Neural progenitor cell (in vitro differentiated cells): ENCODE measurements around the gene TNS3. TPM values are rescaled to one million over a fixed set of nuclear protein-coding genes. Genes with fewer than 3 reads are reported as not detected.

ENCODE experiments used
- DNase-seq: peaks from one replicate; pipeline ENCODE4 v3.0.0-alpha.2; 2016; ENCODE audit warnings: low spot score
- H2AFZ ChIP-seq: fragments of 200-600 bp; sonication (generic); replicated peaks from 2 replicates; pipeline ENCODE4 v1.6.1; 2016; ENCODE audit warnings: antibody characterized with exemption
- H3F3A ChIP-seq: fragments of 200-600 bp; sonication (generic); 2 replicates; pipeline ENCODE4 v1.6.1; 2016; ENCODE audit warnings: antibody characterized with exemption, low read depth
- H3K27ac ChIP-seq: fragments of 200-600 bp; sonication (generic); 2 replicates; pipeline ENCODE4 v1.5.1; 2016; ENCODE audit warnings: mild to moderate bottlenecking
- H3K27me3 ChIP-seq: fragments of 200-600 bp; sonication (generic); 2 replicates; pipeline ENCODE4 v1.6.1; 2016; ENCODE audit warnings: mild to moderate bottlenecking, moderate library complexity
- H3K36me3 ChIP-seq: fragments of 200-600 bp; sonication (generic); 2 replicates; pipeline ENCODE4 v1.5.1; 2016
- H3K4me1 ChIP-seq: fragments of 200-600 bp; sonication (generic); 2 replicates; pipeline ENCODE4 v1.6.1; 2016; ENCODE audit warnings: mixed run types
- H3K4me2 ChIP-seq: fragments of 200-600 bp; sonication (generic); 2 replicates; pipeline ENCODE4 v1.6.1; 2016
- H3K4me3 ChIP-seq: fragments of 200-600 bp; sonication (generic); 2 replicates; pipeline ENCODE4 v1.5.1; 2016
- H3K79me2 ChIP-seq: fragments of 200-600 bp; sonication (generic); 2 replicates; pipeline ENCODE4 v1.6.1; 2016; ENCODE audit warnings: low read depth
- H3K9ac ChIP-seq: fragments of 200-600 bp; sonication (generic); 2 replicates; pipeline ENCODE4 v1.6.1; 2016
- H3K9me3 ChIP-seq: fragments of 200-600 bp; sonication (generic); 2 replicates; pipeline ENCODE4 v1.5.1; 2016; ENCODE audit warnings: low read depth
- H4K20me1 ChIP-seq: fragments of 200-600 bp; sonication (generic); 2 replicates; pipeline ENCODE4 v1.6.1; 2016; ENCODE audit warnings: low read depth
- H3K27ac Mint-ChIP-seq: 3 replicates; pipeline ENCODE4 v1.8.0; 2021; ENCODE audit warnings: mixed read lengths
- H3K27me3 Mint-ChIP-seq: 2 replicates; pipeline ENCODE4 v1.8.0; 2022; ENCODE audit warnings: low read depth, mild to moderate bottlenecking, inconsistent platforms, moderate library complexity, mixed read lengths; ENCODE audit not compliant: insufficient read depth
- H3K36me3 Mint-ChIP-seq: 3 replicates; pipeline ENCODE4 v1.8.0; 2021; ENCODE audit warnings: mixed read lengths
- H3K4me1 Mint-ChIP-seq: 3 replicates; pipeline ENCODE4 v1.8.0; 2021; ENCODE audit warnings: mixed read lengths
- H3K4me3 Mint-ChIP-seq: 3 replicates; pipeline ENCODE4 v1.8.0; 2021; ENCODE audit warnings: mild to moderate bottlenecking, moderate library complexity, mixed read lengths
- H3K9me3 Mint-ChIP-seq: 3 replicates; pipeline ENCODE4 v1.8.0; 2020; ENCODE audit warnings: mixed read lengths
- EZH2 ChIP-seq: fragments of 200-600 bp; sonication (generic); IDR thresholded peaks from 2 replicates; pipeline ENCODE4 v1.6.1; 2017; ENCODE audit warnings: antibody characterized with exemption, mild to moderate bottlenecking, moderate library complexity
- EZH2phosphoT487 ChIP-seq: fragments of 200-600 bp; sonication (generic); IDR thresholded peaks from 2 replicates; pipeline ENCODE4 v1.6.1; 2017; ENCODE audit warnings: antibody characterized with exemption
- total RNA-seq: library from RNA; depleted of rRNA; stranded (reverse); fragments of >200 nt; gene quantifications from 2 replicates; pipeline ENCODE4 v1.2.3, GENCODE V29; 2015; ENCODE audit warnings: low replicate concordance
- TF ChIP-seq, protein P1 (sequence below): fragments of 200-600 bp; sonication (generic); IDR thresholded peaks from 2 replicates; pipeline ENCODE4 v1.5.1; 2017; ENCODE audit warnings: antibody characterized with exemption, mild to moderate bottlenecking

The TNS3 gene
- total RNA-seq, 1 donor from 2014 or later = 15.0 TPM

DNA sequence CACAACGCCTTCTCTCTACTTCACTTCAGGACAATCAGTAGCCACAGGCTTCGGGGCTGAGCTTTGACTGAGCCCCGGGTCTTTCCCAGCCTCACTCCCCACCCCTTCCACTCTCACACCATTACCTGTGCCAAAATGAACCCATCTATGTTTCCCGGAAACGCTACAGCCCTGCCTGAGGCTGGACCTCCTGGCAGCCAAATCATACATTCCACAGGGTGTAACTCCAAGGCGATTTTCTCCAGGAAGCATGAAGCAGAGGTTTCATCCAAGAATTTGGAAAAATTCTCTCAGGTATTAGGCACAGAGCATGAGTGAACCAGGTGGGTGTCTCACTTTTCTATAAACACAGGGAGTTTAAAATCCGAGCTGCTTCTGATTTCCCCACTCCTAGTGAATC, 286.3 kb downstream of the TNS3 start:
- Histone ChIP-seq H3F3A (no peaks in the 10 kb centered on the region), H3K4me2 (no peak overlapping the region), H4K20me1 (no peaks in the 10 kb centered on the region), H2AFZ (no peak overlapping the region), H3K9ac (no peak overlapping the region), H3K4me3 (no peak overlapping the region), H3K9me3 (no peaks in the 10 kb centered on the region), H3K36me3 (no peaks in the 10 kb centered on the region), H3K27ac (no peak overlapping the region), H3K27me3 (no peaks in the 10 kb centered on the region), H3K4me1 (no peaks in the 10 kb centered on the region), H3K79me2 (no peaks in the 10 kb centered on the region)
- TF ChIP-seq, protein P1, sequence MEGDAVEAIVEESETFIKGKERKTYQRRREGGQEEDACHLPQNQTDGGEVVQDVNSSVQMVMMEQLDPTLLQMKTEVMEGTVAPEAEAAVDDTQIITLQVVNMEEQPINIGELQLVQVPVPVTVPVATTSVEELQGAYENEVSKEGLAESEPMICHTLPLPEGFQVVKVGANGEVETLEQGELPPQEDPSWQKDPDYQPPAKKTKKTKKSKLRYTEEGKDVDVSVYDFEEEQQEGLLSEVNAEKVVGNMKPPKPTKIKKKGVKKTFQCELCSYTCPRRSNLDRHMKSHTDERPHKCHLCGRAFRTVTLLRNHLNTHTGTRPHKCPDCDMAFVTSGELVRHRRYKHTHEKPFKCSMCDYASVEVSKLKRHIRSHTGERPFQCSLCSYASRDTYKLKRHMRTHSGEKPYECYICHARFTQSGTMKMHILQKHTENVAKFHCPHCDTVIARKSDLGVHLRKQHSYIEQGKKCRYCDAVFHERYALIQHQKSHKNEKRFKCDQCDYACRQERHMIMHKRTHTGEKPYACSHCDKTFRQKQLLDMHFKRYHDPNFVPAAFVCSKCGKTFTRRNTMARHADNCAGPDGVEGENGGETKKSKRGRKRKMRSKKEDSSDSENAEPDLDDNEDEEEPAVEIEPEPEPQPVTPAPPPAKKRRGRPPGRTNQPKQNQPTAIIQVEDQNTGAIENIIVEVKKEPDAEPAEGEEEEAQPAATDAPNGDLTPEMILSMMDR = no peak
- TF ChIP-seq EZH2phosphoT487 = no peak
- TF ChIP-seq EZH2 = no peak
- Mint-ChIP-seq H3K36me3 (peaks cover 17% of the 10 kb centered on the region), H3K4me3 (no peak overlapping the region), H3K4me1 (no peaks in the 10 kb centered on the region), H3K27me3 (no peaks in the 10 kb centered on the region), H3K27ac (no peak overlapping the region), H3K9me3 (no peaks in the 10 kb centered on the region)
- no peak for DNase-seq

DNA sequence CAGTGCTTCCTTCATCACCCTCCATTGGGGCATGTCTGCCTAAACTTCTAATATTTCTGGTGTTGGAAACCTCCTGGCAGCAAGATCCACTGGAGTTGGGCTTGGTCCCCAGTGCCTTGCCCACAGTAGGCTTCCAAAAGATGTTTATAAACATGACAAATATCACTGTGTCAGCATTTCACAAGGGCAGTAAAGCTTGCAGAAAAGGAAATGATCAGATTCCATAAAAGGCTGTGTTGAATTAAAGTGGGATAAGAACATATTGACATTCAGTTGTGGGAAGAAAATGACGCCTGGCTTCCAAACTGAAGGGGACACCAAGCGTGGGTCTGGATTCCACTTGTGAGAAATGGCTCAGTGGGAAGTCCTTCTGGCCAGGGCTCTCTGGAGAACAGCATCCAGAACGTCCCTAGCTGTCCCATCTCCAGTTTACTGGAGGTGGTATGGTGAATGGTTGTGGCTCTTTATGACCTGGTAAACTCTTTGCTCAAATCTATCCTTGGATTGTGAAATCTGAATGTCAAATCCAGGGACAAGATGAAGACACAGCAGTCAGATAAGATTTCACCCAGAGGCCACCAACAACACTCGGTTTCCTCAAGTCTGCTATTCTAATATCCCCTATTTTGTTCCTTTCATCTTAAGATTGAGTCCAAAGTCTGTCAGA, 287.2 kb downstream of the TNS3 start:
- no peaks in the 10 kb centered on the region for H3K79me2 ChIP-seq
- no peak overlapping the region for H2AFZ ChIP-seq
- H3K27ac ChIP-seq = no peak overlapping the region
- no peaks in the 10 kb centered on the region for H4K20me1 ChIP-seq
- Mint-ChIP-seq H3K27ac (no peak overlapping the region), H3K27me3 (no peaks in the 10 kb centered on the region), H3K4me3 (no peak overlapping the region), H3K36me3 (peaks cover 17% of the 10 kb centered on the region), H3K9me3 (no peaks in the 10 kb centered on the region), H3K4me1 (no peaks in the 10 kb centered on the region)
- no peaks in the 10 kb centered on the region for H3K9me3 ChIP-seq
- H3F3A ChIP-seq = no peaks in the 10 kb centered on the region
- H3K4me3 ChIP-seq = no peak overlapping the region
- H3K27me3 ChIP-seq = no peaks in the 10 kb centered on the region
- no peak for TF ChIP-seq EZH2
- TF ChIP-seq EZH2phosphoT487 = no peak
- H3K4me2 ChIP-seq = no peak overlapping the region
- H3K36me3 ChIP-seq = no peaks in the 10 kb centered on the region
- no peak for DNase-seq
- no peak overlapping the region for H3K9ac ChIP-seq
- H3K4me1 ChIP-seq = no peaks in the 10 kb centered on the region

DNA sequence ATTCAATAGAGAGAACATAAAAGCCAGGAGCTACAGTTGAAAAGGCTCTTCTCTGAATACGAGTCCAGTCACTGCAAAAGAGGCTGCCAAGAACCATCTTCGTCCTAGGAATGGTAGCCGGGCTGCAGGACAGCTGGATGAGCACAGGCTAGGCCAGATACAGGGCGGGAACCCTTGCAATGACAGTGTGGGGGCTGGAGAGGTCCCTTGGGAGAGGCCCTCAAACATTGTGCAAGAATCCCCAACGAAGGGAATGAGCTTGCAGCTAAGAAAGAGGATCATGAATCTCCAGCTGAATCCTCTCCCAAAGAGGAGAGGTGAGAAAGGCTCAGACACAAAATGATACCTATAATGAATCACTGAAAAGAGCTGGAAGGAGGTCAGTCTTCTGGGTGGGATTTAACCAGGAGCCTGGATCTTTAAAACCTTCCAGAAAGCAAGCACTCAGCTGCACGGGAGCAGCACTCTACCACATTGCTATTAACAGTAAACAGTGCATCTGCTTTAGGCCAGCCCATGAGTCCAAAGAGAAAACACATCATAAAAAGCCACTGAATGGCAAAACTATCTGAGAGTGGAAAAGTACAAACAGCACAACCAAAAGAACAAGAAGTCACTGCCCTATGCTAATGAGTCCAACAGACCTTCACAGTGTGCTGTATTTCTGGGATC, 287.9 kb downstream of the TNS3 start:
- Histone ChIP-seq H3K4me2 (no peak overlapping the region), H3K27me3 (no peaks in the 10 kb centered on the region), H3K79me2 (no peaks in the 10 kb centered on the region), H3K4me3 (no peak overlapping the region), H3K9me3 (no peaks in the 10 kb centered on the region), H3K27ac (no peak overlapping the region), H3F3A (no peaks in the 10 kb centered on the region), H4K20me1 (no peaks in the 10 kb centered on the region), H3K36me3 (no peaks in the 10 kb centered on the region), H3K9ac (no peak overlapping the region), H3K4me1 (no peaks in the 10 kb centered on the region), H2AFZ (no peak overlapping the region)
- no peak overlapping the region for H3K4me3 Mint-ChIP-seq
- peaks cover 17% of the 10 kb centered on the region for H3K36me3 Mint-ChIP-seq
- TF ChIP-seq, protein P1 = no peak
- TF ChIP-seq EZH2phosphoT487 (no peak), EZH2 (no peak)
- H3K4me1 Mint-ChIP-seq = no peaks in the 10 kb centered on the region
- no peak for DNase-seq
- H3K9me3 Mint-ChIP-seq = no peaks in the 10 kb centered on the region
- H3K27me3 Mint-ChIP-seq = no peaks in the 10 kb centered on the region
- no peak overlapping the region for H3K27ac Mint-ChIP-seq

DNA sequence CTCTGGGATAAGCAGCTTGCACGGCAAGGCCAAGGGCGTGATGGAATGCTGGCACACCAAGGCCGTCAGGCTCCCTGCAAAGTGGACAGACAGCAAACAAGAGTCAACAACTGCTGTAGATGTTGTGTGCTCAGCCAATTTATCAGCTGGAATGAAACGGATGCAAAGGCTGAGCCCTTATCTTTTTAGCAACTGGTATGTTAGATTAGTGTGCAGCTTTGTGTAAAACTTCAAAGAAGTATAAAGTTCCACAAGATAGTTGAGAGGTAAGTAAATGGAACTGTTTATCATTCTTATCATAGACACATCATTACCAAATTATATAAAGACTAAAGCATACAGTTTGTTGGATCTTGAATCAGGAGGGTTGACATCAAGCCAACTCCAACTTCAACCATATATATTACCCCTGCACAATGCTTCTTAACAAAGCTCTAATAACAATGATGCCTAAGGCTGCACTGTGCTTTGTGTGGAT, 289.0 kb downstream of the TNS3 start:
- H3K36me3 Mint-ChIP-seq = peaks cover 19% of the 10 kb centered on the region

More for the DNA sequence above, 289.0 kb downstream of the TNS3 start:
- Histone ChIP-seq H2AFZ (no peak overlapping the region), H3K4me1 (no peaks in the 10 kb centered on the region), H3F3A (no peaks in the 10 kb centered on the region), H3K36me3 (no peaks in the 10 kb centered on the region), H3K27me3 (no peaks in the 10 kb centered on the region), H3K79me2 (no peaks in the 10 kb centered on the region), H3K27ac (no peak overlapping the region), H3K9me3 (no peaks in the 10 kb centered on the region), H3K4me3 (no peak overlapping the region), H4K20me1 (no peaks in the 10 kb centered on the region), H3K9ac (no peak overlapping the region), H3K4me2 (no peak overlapping the region)
- TF ChIP-seq, protein P1 = no peak
- TF ChIP-seq EZH2phosphoT487 = no peak
- TF ChIP-seq EZH2 = no peak
- Mint-ChIP-seq H3K9me3 (no peaks in the 10 kb centered on the region), H3K27ac (no peak overlapping the region), H3K4me1 (no peaks in the 10 kb centered on the region), H3K4me3 (no peak overlapping the region), H3K27me3 (no peaks in the 10 kb centered on the region)
- no peak for DNase-seq
